Stimulated activated CD8-positive, alpha-beta memory T cell treated with anti-CD3 and anti-CD28 coated beads, Interleukin-4, amount 100 ng/mL, for 24 hours (primary cell): ENCODE results near the gene JARID2.
A peak's percentile ranks its signal among the peaks of the same experiment; 100 is the strongest.

Source experiments
- DNase-seq: peaks from one replicate; pipeline ENCODE4 v3.0.0-alpha.2; 2020; ENCODE audit warnings: low read depth

The JARID2 gene

DNA sequence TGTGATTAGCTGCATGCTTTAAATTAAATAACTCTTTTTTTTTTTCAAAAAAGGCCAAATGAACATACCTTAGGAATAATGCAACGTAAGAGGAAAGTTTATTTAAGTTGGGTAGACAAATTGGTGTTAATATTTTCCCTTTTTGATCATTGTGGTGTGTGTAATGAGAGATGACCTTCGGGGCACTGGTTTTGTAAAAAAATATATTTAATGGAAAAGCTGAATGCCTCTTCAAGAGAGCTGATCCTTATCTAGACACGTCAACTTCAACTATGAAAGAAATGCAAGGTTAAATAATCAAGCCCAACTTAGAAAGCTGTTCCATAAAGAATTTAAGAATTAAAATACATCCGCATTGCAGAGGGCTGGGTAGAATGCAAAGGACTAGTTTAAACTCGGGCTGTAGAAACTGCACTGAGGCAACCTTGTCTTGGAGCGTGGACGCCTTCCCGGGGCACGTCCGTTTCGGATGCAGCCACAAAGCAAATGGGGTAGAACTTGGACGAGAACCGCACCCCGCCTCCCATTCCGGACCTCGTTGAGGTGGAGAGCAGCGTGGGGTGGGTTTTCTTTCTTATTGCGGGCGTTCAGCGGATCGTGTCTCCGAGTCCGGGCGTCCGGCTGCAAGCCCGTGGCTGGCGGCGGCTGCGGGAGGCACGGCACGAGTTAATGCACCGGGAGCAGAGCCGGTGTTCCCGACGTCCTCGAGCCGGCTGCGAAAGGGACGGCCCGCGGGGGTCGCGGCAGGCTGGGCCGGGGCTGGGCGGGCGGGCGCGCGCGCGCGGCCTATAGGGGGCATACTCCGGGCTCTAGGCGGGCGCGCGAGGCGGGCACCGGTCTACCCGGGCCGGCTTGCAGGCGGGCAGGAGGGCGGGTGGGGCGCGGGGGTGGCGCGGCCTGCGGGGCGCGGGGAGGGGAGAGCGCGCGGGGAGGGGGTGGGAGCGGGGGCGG is 1.9 kb downstream of the JARID2 start:
- peak; percentile 47 for DNase-seq

DNA sequence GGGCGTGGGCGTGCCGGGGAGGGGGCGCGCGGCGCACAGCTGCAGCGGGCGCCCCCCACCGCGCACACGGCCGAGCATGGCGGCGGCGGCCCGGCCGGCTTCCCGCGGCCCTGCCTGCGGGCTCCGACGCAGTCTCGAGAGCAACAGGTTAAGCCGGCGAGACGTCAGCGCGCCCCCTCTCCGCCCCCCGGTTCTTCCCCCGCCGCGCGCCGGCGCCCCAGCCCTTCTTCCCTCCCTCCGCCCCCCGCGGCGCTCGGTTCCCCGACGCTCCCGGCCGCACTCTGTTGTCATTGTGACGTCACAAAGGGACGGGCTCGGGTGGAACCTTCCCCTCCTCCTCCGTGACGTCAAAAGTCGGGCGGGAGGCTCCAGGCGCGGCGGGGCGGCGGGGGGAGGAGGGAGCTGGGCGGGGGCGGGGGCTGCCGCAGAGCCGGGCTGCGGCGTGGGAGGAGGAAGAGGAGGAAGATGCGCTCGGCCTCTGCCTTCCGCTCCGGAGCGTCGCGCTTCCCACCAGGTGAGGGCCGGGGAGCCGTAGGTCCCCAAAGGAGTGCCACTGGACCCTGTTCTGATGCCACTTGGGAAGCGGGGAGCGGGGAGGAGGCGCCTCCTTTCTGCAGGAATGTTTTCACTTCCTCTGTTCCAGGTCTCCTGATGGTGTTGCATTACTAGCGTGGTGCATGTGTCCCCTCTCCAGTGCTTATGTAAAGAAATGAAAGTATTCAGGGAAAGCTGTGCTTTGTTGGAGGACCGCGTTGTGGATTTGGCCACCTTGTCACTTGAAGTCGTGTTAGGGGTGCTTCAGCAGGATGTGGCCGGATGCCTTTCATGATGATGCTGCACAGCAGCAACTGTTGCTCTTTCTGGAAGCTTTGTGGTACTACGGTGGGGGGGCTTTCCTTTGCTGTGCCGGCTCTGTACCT is 2.8 kb downstream of the JARID2 start:
- peak; percentile 90 for DNase-seq

DNA sequence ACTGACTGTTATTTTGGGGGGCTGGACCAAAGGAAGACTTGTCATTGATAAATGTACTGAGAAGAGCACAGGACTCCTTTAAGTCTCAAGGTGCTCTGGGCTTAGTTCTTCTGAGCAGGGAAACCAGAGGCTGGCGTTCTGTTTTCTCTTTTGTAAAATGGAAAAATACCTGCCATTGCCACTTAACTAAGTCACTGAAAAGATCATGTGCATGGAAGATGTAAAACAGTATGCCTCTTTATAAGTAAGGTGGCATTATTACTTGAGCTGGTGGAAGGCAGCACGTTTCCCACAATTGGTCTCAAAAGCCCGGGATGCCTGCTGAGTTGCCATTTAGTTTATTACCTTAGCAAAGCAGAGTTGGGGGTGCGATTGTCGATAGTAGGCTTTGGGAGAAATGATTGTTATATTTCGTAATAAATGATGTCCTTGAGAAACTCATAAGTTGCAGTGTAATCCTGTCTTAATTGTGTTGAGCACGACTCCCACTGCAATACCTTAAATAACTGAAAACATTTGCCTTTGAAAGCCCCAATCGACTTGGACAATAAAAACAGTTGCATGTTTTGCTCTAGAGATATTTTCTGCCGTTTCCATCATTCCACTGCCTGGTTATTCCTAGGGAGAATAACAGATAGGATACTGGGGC is 3.6 kb downstream of the JARID2 start:
- DNase-seq = no peak

DNA sequence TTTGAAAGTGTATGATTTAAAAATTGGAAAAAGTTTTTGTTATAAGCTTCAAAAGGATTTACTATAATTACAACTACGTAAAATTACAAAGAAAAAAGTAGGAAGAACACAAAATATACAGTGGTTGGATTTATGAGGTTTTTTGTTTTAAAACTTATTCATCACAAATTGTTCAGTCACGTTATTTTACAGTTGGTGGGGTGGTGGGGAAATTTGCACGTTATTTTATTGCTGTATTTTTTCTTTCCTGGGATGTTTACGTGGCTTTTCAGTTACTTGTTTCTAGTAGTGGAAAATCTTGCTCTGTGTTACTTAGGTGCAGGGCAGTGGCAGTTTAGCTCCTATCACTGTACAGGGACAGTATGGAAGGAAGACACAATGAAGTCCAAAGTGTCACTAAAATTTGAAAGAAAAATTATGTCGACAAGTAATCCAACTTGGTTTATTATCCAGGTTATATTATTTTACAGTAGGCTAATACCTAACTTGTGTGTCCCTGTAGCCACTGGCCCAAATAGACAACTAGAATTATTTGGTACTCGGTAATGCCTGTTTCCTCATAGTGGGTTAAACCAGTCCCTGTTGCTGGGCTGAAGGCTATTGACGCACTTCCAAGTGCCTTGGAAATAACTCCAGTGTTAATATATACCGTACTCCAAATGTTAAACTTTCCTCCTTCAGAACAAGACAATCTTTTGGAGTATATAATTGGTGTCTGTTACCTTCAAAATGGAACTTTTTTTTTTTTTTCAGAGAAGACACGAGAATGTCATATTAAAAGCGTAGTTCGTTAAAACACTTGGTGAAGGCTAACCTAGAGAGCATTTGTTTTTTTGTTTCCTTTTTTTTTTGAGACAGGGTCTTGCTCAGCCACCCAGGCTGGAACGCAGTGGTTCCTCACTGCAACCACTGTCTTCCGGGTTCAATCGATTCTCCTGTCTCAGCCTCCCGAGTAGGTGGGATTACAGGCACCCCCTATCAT is 4.6 kb downstream of the JARID2 start:
- DNase-seq = no peak

- no peak for DNase-seq
Observed at GRCh38 chr6:15252195-15252594, 6.3 kb downstream of the JARID2 start.

- no peak for DNase-seq
Observed at GRCh38 chr6:15253203-15254022, 7.5 kb downstream of the JARID2 start.

DNA sequence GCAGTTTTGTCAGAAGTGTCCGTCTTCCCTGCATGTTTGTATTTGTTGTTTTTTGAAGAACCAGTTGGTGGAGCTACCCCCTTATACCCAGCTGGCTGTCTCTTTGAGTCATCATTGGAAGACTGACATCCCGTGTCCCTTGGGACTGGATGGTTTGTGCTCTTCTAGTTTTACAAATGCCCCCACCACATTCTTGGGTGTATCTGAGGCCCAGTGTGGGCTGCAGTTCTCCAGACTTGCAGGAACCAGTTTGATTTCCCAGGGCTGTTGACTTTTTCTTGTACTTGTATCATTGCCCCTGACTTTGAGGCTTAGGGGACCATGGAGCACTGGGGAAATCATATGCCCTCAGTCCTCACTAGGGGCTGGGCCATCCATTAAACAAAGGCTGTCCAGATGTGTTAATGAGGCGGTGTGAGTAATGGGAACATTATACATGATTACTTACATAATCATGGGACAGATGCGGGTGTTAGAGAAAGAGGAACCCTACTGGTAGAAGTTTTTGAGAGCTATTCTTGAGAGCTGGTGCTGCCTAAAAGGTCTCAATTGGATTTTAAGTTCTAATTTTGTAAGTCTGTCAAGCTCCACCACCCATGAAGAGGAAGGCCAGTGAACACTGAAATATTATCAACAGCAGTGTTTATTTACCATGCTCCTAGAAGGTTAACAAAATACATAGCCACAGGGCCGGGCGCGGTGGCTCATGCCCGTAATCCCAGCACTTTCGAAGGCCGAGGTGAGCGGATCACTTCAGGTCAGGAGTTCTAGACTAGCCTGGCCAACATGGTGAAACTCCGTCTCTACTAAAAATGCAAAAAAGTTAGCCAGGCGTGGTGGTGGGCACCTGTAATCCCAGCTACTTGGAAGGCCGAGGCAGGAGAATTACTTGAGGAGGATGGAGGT is 8.5 kb downstream of the JARID2 start:
- DNase-seq = no peak

GRCh38 chr6:15255481-15255880 is 9.6 kb downstream of the JARID2 start:
- DNase-seq = no peak

DNA sequence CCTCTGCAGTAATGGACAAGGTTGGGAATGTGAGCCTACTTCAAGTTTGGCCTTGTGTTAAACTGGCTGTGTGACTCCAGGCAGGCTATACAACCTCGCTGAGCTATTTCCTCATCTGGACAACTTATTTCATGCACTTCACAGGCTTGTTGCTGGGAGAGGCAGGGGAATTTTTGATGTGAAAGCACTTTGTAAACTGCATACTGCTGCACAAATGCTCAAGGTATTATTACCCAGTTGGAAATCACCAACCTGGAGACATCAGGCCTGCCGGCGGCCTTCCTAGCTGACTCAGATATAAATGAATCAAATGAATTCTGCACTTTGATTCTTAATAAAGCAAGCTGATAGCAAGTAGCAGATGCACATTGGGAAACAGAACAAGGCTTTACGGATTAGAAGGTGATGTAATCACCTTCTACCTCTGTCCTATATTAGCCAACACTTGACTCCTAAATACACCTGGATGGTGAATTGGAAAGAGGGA is 10.1 kb downstream of the JARID2 start:
- no peak for DNase-seq

DNA sequence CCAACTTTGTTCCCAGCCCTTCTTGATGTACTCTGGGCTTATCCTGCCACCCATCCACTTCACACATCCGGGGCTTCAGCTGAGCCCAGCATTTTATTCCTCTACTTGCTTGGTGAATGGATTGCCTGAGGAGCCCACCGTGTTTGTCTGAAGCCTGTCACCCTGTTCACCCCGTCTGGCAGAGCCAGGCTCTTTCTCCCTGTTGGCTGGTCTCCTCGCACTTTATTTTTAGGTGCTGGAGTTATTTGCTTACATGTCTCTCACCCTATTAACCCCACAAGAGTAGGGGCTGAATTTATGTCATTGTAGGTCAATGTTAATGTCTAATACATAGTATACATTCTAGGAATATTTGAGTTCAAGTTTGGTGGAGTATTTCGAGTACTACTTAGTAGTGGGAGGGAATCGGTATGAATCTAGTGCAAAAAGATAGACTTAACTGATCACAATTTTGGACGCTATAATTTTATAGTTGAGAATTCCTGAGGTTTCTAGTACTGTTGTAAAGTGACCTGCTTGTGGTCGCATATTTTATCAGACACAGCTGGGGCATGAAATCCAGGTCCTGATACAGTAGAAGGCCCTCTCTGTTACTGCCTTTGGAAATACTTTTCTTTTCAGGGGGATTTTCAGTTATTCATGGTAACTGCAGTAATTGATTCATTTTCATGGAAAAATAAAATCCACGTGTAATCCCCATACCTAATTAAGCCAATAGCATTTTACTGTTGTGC is 10.8 kb downstream of the JARID2 start:
- no peak for DNase-seq

GRCh38 chr6:15257357-15258132 is 11.7 kb downstream of the JARID2 start:
- no peak for DNase-seq

- DNase-seq = no peak
Observed at GRCh38 chr6:15259766-15260098, 13.9 kb downstream of the JARID2 start.

GRCh38 chr6:15260099-15260821 is 14.4 kb downstream of the JARID2 start:
- DNase-seq = no peak

DNA sequence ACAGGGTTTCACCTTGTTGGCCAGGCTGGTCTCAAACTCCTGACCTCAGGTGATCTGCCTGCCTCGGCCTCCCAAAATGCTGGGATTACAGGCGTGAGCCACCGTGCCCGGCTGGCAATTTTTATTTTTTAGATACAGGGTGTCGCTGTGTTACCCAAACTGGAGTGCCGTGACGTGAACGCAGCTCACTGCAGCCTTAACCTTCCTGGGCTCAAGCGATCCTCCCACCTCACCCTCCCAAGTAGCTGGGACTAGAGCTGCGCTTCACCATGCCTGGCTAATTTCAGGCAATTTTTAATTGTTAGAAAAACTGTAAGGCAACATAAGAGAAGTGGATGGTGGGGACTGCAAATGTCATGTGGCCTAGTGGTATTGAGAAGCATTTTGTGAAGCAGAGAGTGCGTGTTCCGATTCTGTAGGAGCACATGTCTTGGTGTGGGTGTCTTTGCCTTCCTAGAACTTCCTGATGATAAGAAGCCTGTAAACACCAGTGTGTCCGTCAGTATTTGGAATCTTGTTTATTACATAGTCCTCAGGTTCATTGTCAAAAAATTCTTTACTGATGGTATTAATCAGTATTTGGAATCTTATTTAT is 18.0 kb downstream of the JARID2 start:
- DNase-seq = no peak

DNA sequence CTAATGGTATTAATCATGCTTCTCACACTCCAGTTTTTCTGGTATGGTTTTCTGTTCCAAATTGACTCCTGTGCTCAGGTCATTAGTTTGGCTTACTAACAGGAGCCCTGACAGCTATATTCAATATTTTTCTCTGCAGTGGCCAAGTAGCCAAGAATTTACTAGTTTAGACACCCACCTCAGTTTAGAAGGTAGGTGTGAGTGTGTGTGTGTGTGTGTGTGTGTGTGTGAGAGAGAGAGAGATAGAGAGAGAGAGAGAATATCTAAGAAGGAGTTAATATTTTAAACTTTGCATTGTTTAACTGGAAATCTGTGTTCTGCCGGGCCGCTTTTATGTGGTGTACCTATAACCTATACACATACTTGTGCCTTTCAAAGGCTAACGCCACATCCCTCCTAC is 18.5 kb downstream of the JARID2 start:
- DNase-seq = no peak
